Measurements from ENCODE around the gene COL28A1.

DNA sequence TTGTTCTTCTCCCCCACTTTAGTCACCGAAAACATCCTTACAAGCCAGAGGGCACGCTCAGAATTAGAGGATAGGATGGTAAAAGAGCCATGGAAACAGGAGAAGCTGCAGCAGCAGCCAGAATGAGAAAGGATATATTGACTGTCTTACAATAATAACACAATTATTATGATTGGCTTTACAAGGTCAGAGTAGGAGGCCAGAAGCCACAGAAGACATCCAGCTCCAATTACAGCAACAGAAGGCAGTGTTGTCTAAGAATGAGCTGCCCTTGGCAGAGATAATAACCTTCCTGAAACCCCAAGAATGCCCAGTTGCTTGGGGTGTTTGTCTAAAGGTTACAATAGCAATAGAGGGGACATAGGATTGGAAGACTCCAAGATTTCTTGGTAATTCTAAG is 184.5 kb downstream of the COL28A1 start:
- TF ChIP-seq, protein P1, sequence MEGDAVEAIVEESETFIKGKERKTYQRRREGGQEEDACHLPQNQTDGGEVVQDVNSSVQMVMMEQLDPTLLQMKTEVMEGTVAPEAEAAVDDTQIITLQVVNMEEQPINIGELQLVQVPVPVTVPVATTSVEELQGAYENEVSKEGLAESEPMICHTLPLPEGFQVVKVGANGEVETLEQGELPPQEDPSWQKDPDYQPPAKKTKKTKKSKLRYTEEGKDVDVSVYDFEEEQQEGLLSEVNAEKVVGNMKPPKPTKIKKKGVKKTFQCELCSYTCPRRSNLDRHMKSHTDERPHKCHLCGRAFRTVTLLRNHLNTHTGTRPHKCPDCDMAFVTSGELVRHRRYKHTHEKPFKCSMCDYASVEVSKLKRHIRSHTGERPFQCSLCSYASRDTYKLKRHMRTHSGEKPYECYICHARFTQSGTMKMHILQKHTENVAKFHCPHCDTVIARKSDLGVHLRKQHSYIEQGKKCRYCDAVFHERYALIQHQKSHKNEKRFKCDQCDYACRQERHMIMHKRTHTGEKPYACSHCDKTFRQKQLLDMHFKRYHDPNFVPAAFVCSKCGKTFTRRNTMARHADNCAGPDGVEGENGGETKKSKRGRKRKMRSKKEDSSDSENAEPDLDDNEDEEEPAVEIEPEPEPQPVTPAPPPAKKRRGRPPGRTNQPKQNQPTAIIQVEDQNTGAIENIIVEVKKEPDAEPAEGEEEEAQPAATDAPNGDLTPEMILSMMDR (IDR thresholded peaks at IDR 0.05), result no peak
- TF ChIP-seq EZH2phosphoT487 (IDR thresholded peaks at IDR 0.05), result no peak

Measured in neural progenitor cell (in vitro differentiated cells).